Glutamatergic neuron (in vitro differentiated cells): ENCODE measurements around the gene MTPN. TPM values are rescaled to one million over a fixed set of nuclear protein-coding genes. Genes with fewer than 3 reads are reported as not detected.

Experiments used
- DNase-seq: peaks from one replicate; pipeline ENCODE4 v3.0.0; 2022
- H3K27ac Mint-ChIP-seq: one replicate; pipeline ENCODE4 v1.8.0; 2020; ENCODE audit warnings: mild to moderate bottlenecking, mixed read lengths, inconsistent platforms; ENCODE audit not compliant: unreplicated experiment
- H3K27me3 Mint-ChIP-seq: one replicate; pipeline ENCODE4 v1.8.0; 2020; ENCODE audit warnings: mild to moderate bottlenecking, moderate library complexity, mixed read lengths, inconsistent platforms; ENCODE audit not compliant: unreplicated experiment
- H3K36me3 Mint-ChIP-seq: one replicate; pipeline ENCODE4 v1.8.0; 2020; ENCODE audit warnings: mild to moderate bottlenecking, mixed read lengths, inconsistent platforms; ENCODE audit not compliant: unreplicated experiment
- H3K4me1 Mint-ChIP-seq: one replicate; pipeline ENCODE4 v1.8.0; 2020; ENCODE audit warnings: mild to moderate bottlenecking, low read depth, mixed read lengths, inconsistent platforms; ENCODE audit not compliant: unreplicated experiment
- H3K4me3 Mint-ChIP-seq: one replicate; pipeline ENCODE4 v1.8.0; 2020; ENCODE audit warnings: mild to moderate bottlenecking, mixed read lengths, inconsistent platforms; ENCODE audit not compliant: unreplicated experiment
- H3K9me3 Mint-ChIP-seq: one replicate; pipeline ENCODE4 v1.8.0; 2020; ENCODE audit warnings: mild to moderate bottlenecking, moderate library complexity, mixed read lengths, inconsistent platforms; ENCODE audit not compliant: unreplicated experiment
- CTCF ChIP-seq: fragments of 200-600 bp; sonication (generic); IDR thresholded peaks from one replicate; pipeline ENCODE4 v1.5.0; 2021; ENCODE audit not compliant: partially characterized antibody, unreplicated experiment
- total RNA-seq: library from RNA; stranded (reverse); fragmentation: NEBNext Ultra II Directional; extraction: Animal tissue kit (Norgen Biotek cat#: 25700); gene quantifications from one replicate; pipeline ENCODE4 v1.2.1, GENCODE V29; 2021; ENCODE audit not compliant: unreplicated experiment

The MTPN gene
- total RNA-seq, 1 donor from 2014 or later = 181 TPM

DNA sequence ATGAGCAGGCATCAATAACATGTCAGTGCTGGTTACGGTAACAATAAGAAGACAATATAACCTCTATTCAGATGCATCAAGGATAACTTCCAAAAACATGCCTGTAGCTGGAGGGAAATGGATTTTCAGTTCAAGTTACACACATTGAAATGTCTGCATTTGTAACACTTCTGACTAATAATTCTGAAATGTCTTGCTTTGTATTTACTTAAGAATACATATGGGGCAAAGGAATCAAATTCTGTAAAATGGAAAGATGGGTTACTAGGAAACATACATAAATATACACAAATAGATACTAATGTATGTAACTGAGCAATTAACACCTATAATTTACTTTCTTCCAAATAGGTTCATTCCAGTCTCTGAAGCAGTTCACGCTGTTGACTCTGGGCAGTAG, 18.6 kb upstream of the MTPN start:
- no peak overlapping the region for H3K4me3 Mint-ChIP-seq
- H3K4me1 Mint-ChIP-seq = no peaks in the 10 kb centered on the region
- H3K27ac Mint-ChIP-seq = no peak overlapping the region
- H3K9me3 Mint-ChIP-seq = no peaks in the 10 kb centered on the region
- no peaks in the 10 kb centered on the region for H3K36me3 Mint-ChIP-seq
- no peak for TF ChIP-seq CTCF
- no peaks in the 10 kb centered on the region for H3K27me3 Mint-ChIP-seq
- no peak for DNase-seq

- no peak for DNase-seq
- no peaks in the 10 kb centered on the region for H3K36me3 Mint-ChIP-seq
- H3K27ac Mint-ChIP-seq = no peak overlapping the region
- H3K4me1 Mint-ChIP-seq = no peaks in the 10 kb centered on the region
- H3K27me3 Mint-ChIP-seq = no peaks in the 10 kb centered on the region
- no peak overlapping the region for H3K4me3 Mint-ChIP-seq
- no peaks in the 10 kb centered on the region for H3K9me3 Mint-ChIP-seq
- no peak for TF ChIP-seq CTCF
These were observed 17.5 kb upstream of the MTPN start for GRCh38 chr7:135994466-135995205.

DNA sequence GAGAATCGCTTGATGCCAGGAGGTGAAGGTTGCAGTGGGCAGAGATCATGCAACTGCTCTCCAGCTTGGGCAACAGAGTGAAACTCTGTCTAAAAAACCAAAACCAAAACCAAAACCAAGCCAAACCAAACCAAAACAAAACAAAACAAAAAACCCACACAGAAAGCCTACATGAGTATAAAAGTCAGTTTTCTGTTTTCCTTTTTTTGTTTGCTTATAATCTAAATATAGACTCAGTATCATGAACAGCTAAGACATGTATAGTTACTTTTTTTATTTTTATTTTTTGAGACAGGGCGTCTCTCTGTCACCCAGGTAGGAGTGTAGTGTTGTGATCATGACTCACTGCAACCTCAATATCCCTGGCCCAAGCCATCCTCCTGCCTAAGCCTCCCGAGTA, 16.8 kb upstream of the MTPN start:
- no peaks in the 10 kb centered on the region for H3K27me3 Mint-ChIP-seq
- no peak overlapping the region for H3K27ac Mint-ChIP-seq
- TF ChIP-seq CTCF = no peak
- DNase-seq = no peak
- H3K9me3 Mint-ChIP-seq = no peaks in the 10 kb centered on the region
- H3K4me1 Mint-ChIP-seq = no peaks in the 10 kb centered on the region
- no peak overlapping the region for H3K4me3 Mint-ChIP-seq
- no peaks in the 10 kb centered on the region for H3K36me3 Mint-ChIP-seq

DNA sequence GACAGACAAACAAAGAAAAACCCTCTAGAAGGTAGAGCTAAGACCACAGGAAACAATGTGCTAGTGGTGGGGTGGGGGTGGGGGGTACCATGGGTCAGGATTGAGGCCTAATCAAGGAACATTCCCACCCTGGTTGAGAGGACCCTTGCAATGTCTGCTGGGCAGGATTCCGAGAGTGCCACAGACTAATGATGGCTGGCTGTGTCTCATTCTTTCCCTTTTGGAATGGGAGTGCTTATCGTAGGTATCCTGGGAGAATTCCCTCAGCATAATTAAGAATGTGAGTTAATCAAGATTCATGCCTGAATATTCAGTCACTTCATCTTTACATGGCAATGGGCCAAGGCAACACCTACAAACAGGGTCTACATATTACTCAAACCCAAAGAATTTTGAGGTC, 14.7 kb upstream of the MTPN start:
- Mint-ChIP-seq H3K9me3 (no peaks in the 10 kb centered on the region), H3K27ac (no peak overlapping the region), H3K4me1 (no peaks in the 10 kb centered on the region), H3K27me3 (no peaks in the 10 kb centered on the region), H3K36me3 (no peaks in the 10 kb centered on the region), H3K4me3 (no peak overlapping the region)
- DNase-seq = no peak
- no peak for TF ChIP-seq CTCF

- no peaks in the 10 kb centered on the region for H3K36me3 Mint-ChIP-seq
- H3K9me3 Mint-ChIP-seq = no peaks in the 10 kb centered on the region
- no peaks in the 10 kb centered on the region for H3K4me1 Mint-ChIP-seq
- no peak overlapping the region for H3K27ac Mint-ChIP-seq
- DNase-seq = no peak
- no peaks in the 10 kb centered on the region for H3K27me3 Mint-ChIP-seq
- no peak for TF ChIP-seq CTCF
- no peak overlapping the region for H3K4me3 Mint-ChIP-seq
These were observed 14.2 kb upstream of the MTPN start for GRCh38 chr7:135991322-135991721.
